Measurements from ENCODE around the gene CPTP.
A peak's percentile ranks its signal among the peaks of the same experiment; 100 is the strongest.

Gene CPTP

GRCh38 chr1:1286313-1287261 lies 38.0 kb upstream of the CPTP start:
- no peak for TF ChIP-seq REST (IDR thresholded peaks at IDR 0.05; ENCODE audit: low read depth)
- no peak for TF ChIP-seq RAD21 (IDR thresholded peaks at IDR 0.05; ENCODE audit: low read depth)
- no peak for TF ChIP-seq CREB1 (IDR thresholded peaks at IDR 0.05; ENCODE audit: low read depth)
- no peak for TF ChIP-seq YY1 (IDR thresholded peaks at IDR 0.05; ENCODE audit: low read depth)
- no peak for TF ChIP-seq TCF12 (IDR thresholded peaks at IDR 0.05; ENCODE audit: low read depth)
- no peak for TF ChIP-seq USF1 (IDR thresholded peaks at IDR 0.05)
- no peak for TF ChIP-seq EGR1 (IDR thresholded peaks at IDR 0.05)
- TF ChIP-seq CEBPB (IDR thresholded peaks at IDR 0.05), result no peak
- TF ChIP-seq TAF1 (IDR thresholded peaks at IDR 0.05; ENCODE audit: low read depth), result no peak
- no peak for TF ChIP-seq TEAD4 (IDR thresholded peaks at IDR 0.05)
- TF ChIP-seq EP300 (IDR thresholded peaks at IDR 0.05; ENCODE audit: borderline replicate concordance), result no peak
- TF ChIP-seq FOXM1 (IDR thresholded peaks at IDR 0.05; ENCODE audit: borderline replicate concordance, low read depth), result no peak
- TF ChIP-seq NFIC (IDR thresholded peaks at IDR 0.05), result no peak
- TF ChIP-seq ZBTB7A (IDR thresholded peaks at IDR 0.05; ENCODE audit: low read depth), result no peak
- no peak for TF ChIP-seq MAX (IDR thresholded peaks at IDR 0.05)

GRCh38 chr1:1287288-1288110 lies 37.1 kb upstream of the CPTP start:
- TF ChIP-seq EGR1 (IDR thresholded peaks at IDR 0.05) (peak; percentile 68), FOXM1 (IDR thresholded peaks at IDR 0.05; ENCODE audit: borderline replicate concordance, low read depth) (no peak), RAD21 (IDR thresholded peaks at IDR 0.05; ENCODE audit: low read depth) (no peak), NFIC (IDR thresholded peaks at IDR 0.05) (no peak), USF1 (IDR thresholded peaks at IDR 0.05) (no peak), MAX (IDR thresholded peaks at IDR 0.05) (no peak), TAF1 (IDR thresholded peaks at IDR 0.05; ENCODE audit: low read depth) (no peak)

- TF ChIP-seq RAD21 (IDR thresholded peaks at IDR 0.05; ENCODE audit: low read depth), result peak; percentile 73
- no peak for TF ChIP-seq NFIC (IDR thresholded peaks at IDR 0.05)
Measured at GRCh38 chr1:1290238-1290731, 34.3 kb upstream of the CPTP start.

GRCh38 chr1:1291023-1291528 lies 33.5 kb upstream of the CPTP start:
- TF ChIP-seq NFIC (IDR thresholded peaks at IDR 0.05) (peak; percentile 75), TAF1 (IDR thresholded peaks at IDR 0.05; ENCODE audit: low read depth) (no peak)

- TF ChIP-seq RAD21 (IDR thresholded peaks at IDR 0.05; ENCODE audit: low read depth), result peak; percentile 74
- no peak for TF ChIP-seq NFIC (IDR thresholded peaks at IDR 0.05)
Measured at GRCh38 chr1:1291548-1292441, 32.8 kb upstream of the CPTP start.

- no peak for TF ChIP-seq YY1 (IDR thresholded peaks at IDR 0.05; ENCODE audit: low read depth)
- TF ChIP-seq TAF1 (IDR thresholded peaks at IDR 0.05; ENCODE audit: low read depth), result no peak
- no peak for TF ChIP-seq TEAD4 (IDR thresholded peaks at IDR 0.05)
- TF ChIP-seq TCF12 (IDR thresholded peaks at IDR 0.05; ENCODE audit: low read depth), result no peak
- TF ChIP-seq FOXM1 (IDR thresholded peaks at IDR 0.05; ENCODE audit: borderline replicate concordance, low read depth), result no peak
- TF ChIP-seq EP300 (IDR thresholded peaks at IDR 0.05; ENCODE audit: borderline replicate concordance), result no peak
- no peak for TF ChIP-seq USF1 (IDR thresholded peaks at IDR 0.05)
- TF ChIP-seq CREB1 (IDR thresholded peaks at IDR 0.05; ENCODE audit: low read depth), result no peak
- no peak for TF ChIP-seq MAX (IDR thresholded peaks at IDR 0.05)
- TF ChIP-seq ZBTB7A (IDR thresholded peaks at IDR 0.05; ENCODE audit: low read depth), result no peak
- no peak for TF ChIP-seq RAD21 (IDR thresholded peaks at IDR 0.05; ENCODE audit: low read depth)
- TF ChIP-seq EGR1 (IDR thresholded peaks at IDR 0.05), result no peak
- TF ChIP-seq CEBPB (IDR thresholded peaks at IDR 0.05), result no peak
- no peak for TF ChIP-seq REST (IDR thresholded peaks at IDR 0.05; ENCODE audit: low read depth)
- no peak for TF ChIP-seq NFIC (IDR thresholded peaks at IDR 0.05)
Measured at GRCh38 chr1:1292442-1292779, 32.2 kb upstream of the CPTP start.

Data from Ishikawa (cell line).